RWPE1 (cell line): ENCODE measurements around the gene ATP11A.

Source experiments
- CTCF ChIA-PET: fragments of 350-600 bp; sonication (Branson Sonifier 250); formaldehyde crosslinking; extraction: SDS; loops from one replicate; lab custom pipeline; 2021; lab: Yijun Ruan, JAX
- POLR2A ChIA-PET: fragments of 400-600 bp; formaldehyde crosslinking; extraction: SDS; loops from one replicate; lab custom pipeline; 2020; ENCODE audit warnings: antibody characterized with exemption; ENCODE audit not compliant: low non-redundant PET; lab: Yijun Ruan, JAX
- DNase-seq: peaks from one replicate; pipeline ENCODE4 v3.0.0; 2012; ENCODE audit warnings: low spot score
- H3K27ac ChIP-seq: fragments of 450-650 bp; 2 replicates; pipeline ENCODE4 v1.5.1; 2017
- CTCF ChIP-seq: fragments of 450-650 bp; conservative IDR thresholded peaks from 2 replicates; pipeline ENCODE4 v1.5.1; 2017; ENCODE audit warnings: low read depth, mild to moderate bottlenecking

ATP11A gene

GRCh38 chr13:112729408-112729807 is 39.6 kb downstream of the ATP11A start:
- no peak for DNase-seq
- TF ChIP-seq CTCF, result no peak
- POLR2A ChIA-PET, result no interaction called here
- H3K27ac ChIP-seq, result no peak overlapping the region
- CTCF ChIA-PET, result no interaction called here

- no peak for DNase-seq
- CTCF ChIA-PET, result no interaction called here
- no peak for TF ChIP-seq CTCF
- POLR2A ChIA-PET, result no interaction called here
- H3K27ac ChIP-seq, result no peak overlapping the region
Measured at GRCh38 chr13:112730157-112730671, 40.4 kb downstream of the ATP11A start.

- no peak for DNase-seq
- ChIA-PET CTCF (no interaction called here), POLR2A (no interaction called here)
- no peak overlapping the region for H3K27ac ChIP-seq
- TF ChIP-seq CTCF, result no peak
Measured at GRCh38 chr13:112731667-112732616, 42.1 kb downstream of the ATP11A start.

GRCh38 chr13:112732679-112733078 is 42.8 kb downstream of the ATP11A start:
- POLR2A ChIA-PET, result no interaction called here
- H3K27ac ChIP-seq, result no peak overlapping the region
- CTCF ChIA-PET, result no interaction called here
- no peak for DNase-seq
- no peak for TF ChIP-seq CTCF

GRCh38 chr13:112733112-112733511 is 43.3 kb downstream of the ATP11A start:
- DNase-seq, result no peak
- TF ChIP-seq CTCF, result no peak
- CTCF ChIA-PET, result no interaction called here
- no peak overlapping the region for H3K27ac ChIP-seq
- POLR2A ChIA-PET, result no interaction called here

- no peak overlapping the region for H3K27ac ChIP-seq
- ChIA-PET CTCF (no interaction called here), POLR2A (no interaction called here)
- no peak for TF ChIP-seq CTCF
- DNase-seq, result no peak
Measured at GRCh38 chr13:112733661-112734379, 44.0 kb downstream of the ATP11A start.
